GM12865 (cell line): ENCODE measurements around the gene PLCB1.
"Not testable (repeated sequence)": the region's sequence is repeated elsewhere in the genome, so short reads cannot be mapped to it uniquely, and the experiment has no call there.

ENCODE experiments used
- DNase-seq: peaks from one replicate; pipeline ENCODE4 v3.0.0; 2010; ENCODE audit warnings: low read depth
- H3K4me3 ChIP-seq: 2 replicates; pipeline ENCODE4 v1.5.1; 2011; ENCODE audit warnings: mild to moderate bottlenecking, low read depth, low read length, control low read depth
- TF ChIP-seq, protein P1 (sequence below): IDR thresholded peaks from 2 replicates; pipeline ENCODE4 v1.5.1; 2011; ENCODE audit warnings: low read length, control low read depth, low read depth, inconsistent platforms; ENCODE audit not compliant: insufficient read depth; ENCODE audit errors: missing control alignments

Gene PLCB1

DNA sequence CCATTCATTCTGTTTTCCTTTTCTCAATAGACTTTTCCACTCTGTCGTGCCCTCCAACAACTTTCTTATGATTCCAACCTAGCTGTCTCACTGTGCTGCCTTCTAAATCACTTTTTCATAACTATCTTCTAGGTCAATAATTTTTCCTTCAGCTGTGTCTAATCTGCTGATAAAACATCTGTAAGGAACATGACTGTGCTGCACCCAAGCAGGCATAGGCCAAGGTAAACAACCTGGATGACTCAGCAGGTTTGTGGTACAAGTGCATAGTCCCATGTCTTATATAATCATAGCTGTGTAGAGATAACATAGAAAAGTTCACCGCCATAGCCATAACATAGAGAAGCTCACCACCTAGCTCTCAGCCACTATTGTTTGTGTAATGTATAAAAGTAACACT is 332.3 kb downstream of the PLCB1 start:
- no peak overlapping the region for H3K4me3 ChIP-seq
- TF ChIP-seq, protein P1, sequence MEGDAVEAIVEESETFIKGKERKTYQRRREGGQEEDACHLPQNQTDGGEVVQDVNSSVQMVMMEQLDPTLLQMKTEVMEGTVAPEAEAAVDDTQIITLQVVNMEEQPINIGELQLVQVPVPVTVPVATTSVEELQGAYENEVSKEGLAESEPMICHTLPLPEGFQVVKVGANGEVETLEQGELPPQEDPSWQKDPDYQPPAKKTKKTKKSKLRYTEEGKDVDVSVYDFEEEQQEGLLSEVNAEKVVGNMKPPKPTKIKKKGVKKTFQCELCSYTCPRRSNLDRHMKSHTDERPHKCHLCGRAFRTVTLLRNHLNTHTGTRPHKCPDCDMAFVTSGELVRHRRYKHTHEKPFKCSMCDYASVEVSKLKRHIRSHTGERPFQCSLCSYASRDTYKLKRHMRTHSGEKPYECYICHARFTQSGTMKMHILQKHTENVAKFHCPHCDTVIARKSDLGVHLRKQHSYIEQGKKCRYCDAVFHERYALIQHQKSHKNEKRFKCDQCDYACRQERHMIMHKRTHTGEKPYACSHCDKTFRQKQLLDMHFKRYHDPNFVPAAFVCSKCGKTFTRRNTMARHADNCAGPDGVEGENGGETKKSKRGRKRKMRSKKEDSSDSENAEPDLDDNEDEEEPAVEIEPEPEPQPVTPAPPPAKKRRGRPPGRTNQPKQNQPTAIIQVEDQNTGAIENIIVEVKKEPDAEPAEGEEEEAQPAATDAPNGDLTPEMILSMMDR, result no peak
- DNase-seq, result no peak

DNA sequence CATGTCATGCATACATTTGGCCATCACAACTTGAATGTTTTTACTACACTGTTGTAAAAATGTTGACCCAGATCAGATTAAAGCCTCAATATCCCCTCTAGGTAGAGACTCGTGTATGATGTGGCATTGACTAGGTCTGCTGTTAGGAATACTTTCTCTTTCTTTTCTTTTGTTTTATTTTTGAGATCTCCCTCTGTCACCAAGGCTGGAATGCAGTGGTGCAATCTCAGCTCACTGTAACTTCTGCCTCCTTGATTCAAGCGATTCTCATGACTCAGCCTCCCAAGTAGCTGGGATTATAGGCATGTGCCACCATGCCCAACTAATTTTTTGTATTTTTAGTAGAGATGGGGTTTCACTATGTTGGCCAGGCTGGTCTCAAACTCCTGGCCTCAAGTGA is 334.7 kb downstream of the PLCB1 start:
- not testable (repeated sequence) for H3K4me3 ChIP-seq, DNase-seq

GRCh38 chr20:8470156-8470555 is 338.1 kb downstream of the PLCB1 start:
- no peak overlapping the region for H3K4me3 ChIP-seq
- TF ChIP-seq, protein P1, result no peak
- DNase-seq, result no peak

DNA sequence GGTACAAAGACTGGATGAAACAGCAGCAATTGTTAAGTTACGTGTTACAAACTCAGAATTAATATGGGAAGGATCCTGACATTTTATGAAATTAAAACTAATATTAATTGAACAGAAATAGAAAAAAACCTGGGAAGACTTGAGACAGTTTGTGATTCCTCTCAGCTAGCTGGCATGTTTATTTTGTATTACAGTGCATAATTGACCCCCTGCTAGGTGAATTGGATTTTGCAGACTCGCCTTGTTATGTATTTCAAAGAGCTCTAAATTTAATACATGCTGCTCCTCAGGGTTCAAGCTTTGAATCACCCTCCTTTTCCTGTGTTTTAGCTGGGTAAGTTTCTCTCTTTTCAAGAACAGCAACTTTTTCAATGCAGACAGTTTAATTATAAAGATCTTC is 339.4 kb downstream of the PLCB1 start:
- TF ChIP-seq, protein P1, result no peak
- no peak overlapping the region for H3K4me3 ChIP-seq
- no peak for DNase-seq

DNA sequence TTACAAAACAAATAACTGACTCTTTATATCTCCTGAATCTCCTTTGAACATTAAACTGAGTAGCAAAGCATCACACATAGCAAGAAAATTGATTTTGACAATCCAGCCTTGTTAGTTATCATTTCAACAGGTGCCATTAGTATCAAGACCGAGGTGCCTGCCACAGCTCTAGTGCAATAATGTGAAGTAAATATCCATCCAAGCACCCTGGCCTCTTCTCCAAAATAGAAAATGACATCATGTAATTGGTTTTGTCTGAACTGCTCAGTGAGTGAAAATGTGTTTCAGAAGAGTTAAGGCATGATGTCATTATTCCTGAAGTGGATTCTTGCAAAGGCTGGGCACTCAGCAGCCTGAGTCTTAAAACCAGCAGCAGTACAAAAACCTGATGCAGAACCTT is 341.4 kb downstream of the PLCB1 start:
- H3K4me3 ChIP-seq, result no peak overlapping the region
- TF ChIP-seq, protein P1, result no peak
- DNase-seq, result no peak

DNA sequence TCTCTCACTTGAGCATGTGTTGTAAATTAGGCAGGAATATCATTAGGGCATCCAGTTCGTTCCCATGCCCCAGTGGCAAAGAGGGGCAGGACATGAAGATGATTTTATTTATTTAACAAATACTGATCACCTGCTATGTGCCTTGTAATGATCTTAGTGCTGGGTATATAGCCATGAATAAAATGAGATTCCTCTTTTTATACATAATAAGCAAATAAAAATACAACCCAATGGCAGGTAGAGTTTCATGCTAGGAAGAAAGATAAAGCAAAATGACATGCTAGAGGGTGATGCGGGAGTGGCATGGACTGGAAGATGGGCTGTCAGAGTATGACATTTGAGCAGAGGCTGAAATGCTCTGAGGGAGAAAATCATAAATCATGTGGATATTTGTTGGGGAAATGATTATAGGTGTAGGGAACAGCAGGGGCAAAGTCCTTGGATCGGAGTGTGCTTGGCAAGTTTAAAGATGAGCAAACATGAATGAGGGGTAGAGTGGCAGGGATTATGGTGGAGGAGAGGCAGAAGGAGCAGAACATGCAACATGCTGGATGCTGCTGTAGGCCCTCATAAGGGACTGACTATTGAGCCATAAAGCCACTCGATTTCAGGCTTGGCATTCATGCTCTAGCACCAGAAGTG is 342.1 kb downstream of the PLCB1 start:
- TF ChIP-seq, protein P1, result no peak
- no peak overlapping the region for H3K4me3 ChIP-seq
- DNase-seq, result no peak

DNA sequence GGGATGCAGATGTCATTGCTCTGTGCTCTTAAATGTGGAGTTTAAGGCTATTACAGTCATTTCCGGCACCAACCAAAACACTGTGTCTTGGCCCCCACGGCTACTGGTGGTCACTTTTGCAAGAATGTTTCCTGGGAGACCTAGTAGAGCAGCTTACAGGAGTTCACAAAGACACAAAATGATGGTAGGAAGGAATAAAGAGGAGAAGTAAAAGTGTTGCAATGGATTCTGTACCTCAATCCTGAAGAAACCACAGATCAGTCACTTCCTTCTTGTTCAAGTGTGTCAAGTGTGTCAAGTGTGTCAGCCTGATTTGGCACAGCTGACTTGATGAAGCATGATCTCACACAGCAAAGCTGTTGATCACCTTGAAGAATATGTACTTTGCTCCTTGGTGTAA is 344.0 kb downstream of the PLCB1 start:
- TF ChIP-seq, protein P1, result no peak
- H3K4me3 ChIP-seq, result no peak overlapping the region
- DNase-seq, result no peak

GRCh38 chr20:8480597-8480996 is 348.5 kb downstream of the PLCB1 start:
- no peak for DNase-seq
- no peak overlapping the region for H3K4me3 ChIP-seq
- TF ChIP-seq, protein P1, result no peak
